Karpas-422 (cell line): Measurements from ENCODE around the gene AATK. TPM values are rescaled to one million over a fixed set of nuclear protein-coding genes. Genes with fewer than 3 reads are reported as not detected.

Source experiments
- DNase-seq: peaks from one replicate; pipeline ENCODE4 v3.0.0-alpha.2; 2015
- H2AFZ ChIP-seq: fragments of 200-600 bp; sonication (generic); 2 replicates; pipeline ENCODE4 v1.6.1; 2014; ENCODE audit warnings: antibody characterized with exemption, low read length, mixed read lengths
- H3K27ac ChIP-seq: fragments of 200-600 bp; sonication (generic); 2 replicates; pipeline ENCODE4 v1.5.1; 2014; ENCODE audit warnings: mild to moderate bottlenecking, low read length, moderate library complexity
- H3K27me3 ChIP-seq: fragments of 200-600 bp; sonication (generic); 2 replicates; pipeline ENCODE4 v1.6.1; 2014; ENCODE audit warnings: low read length, mixed read lengths
- H3K36me3 ChIP-seq: fragments of 200-600 bp; sonication (generic); 2 replicates; pipeline ENCODE4 v1.6.1; 2014; ENCODE audit warnings: low read length, mixed read lengths; ENCODE audit not compliant: insufficient read depth
- H3K4me1 ChIP-seq: fragments of 200-600 bp; sonication (generic); 2 replicates; pipeline ENCODE4 v1.6.1; 2014; ENCODE audit warnings: mild to moderate bottlenecking, low read length, mixed read lengths
- H3K4me2 ChIP-seq: fragments of 200-600 bp; sonication (generic); 2 replicates; pipeline ENCODE4 v1.6.1; 2014; ENCODE audit warnings: low read length, low read depth, mild to moderate bottlenecking; ENCODE audit not compliant: poor library complexity, severe bottlenecking
- H3K4me3 ChIP-seq: fragments of 200-600 bp; sonication (generic); 2 replicates; pipeline ENCODE4 v1.5.1; 2014; ENCODE audit warnings: mild to moderate bottlenecking, antibody characterized with exemption, low read length, mixed read lengths
- H3K79me2 ChIP-seq: fragments of 200-600 bp; sonication (generic); 2 replicates; pipeline ENCODE4 v1.6.1; 2014; ENCODE audit warnings: mild to moderate bottlenecking, low read length, mixed read lengths
- H3K9ac ChIP-seq: fragments of 200-600 bp; sonication (generic); 2 replicates; pipeline ENCODE4 v1.6.0; 2014; ENCODE audit warnings: low read length
- H3K9me2 ChIP-seq: fragments of 200-600 bp; sonication (generic), shearing (Covaris generic); replicated peaks from 2 replicates; pipeline ENCODE4 v1.6.0; 2014; ENCODE audit warnings: mild to moderate bottlenecking, low read length, moderate library complexity; ENCODE audit not compliant: insufficient read depth
- H3K9me3 ChIP-seq: fragments of 300-700, 200-600 bp; sonication (generic); 2 replicates; pipeline ENCODE4 v1.6.1; 2014; ENCODE audit warnings: low read length, mixed read lengths
- H4K20me1 ChIP-seq: fragments of 200-600 bp; sonication (generic); 2 replicates; pipeline ENCODE4 v1.6.1; 2014; ENCODE audit warnings: mild to moderate bottlenecking, antibody characterized with exemption, low read length, low read depth; ENCODE audit not compliant: insufficient read depth
- total RNA-seq: library from RNA; depleted of rRNA; stranded (reverse); fragments of >200 nt; shearing (Covaris generic); gene quantifications from 2 replicates; pipeline ENCODE4 v1.2.3, GENCODE V29; 2014; ENCODE audit warnings: low replicate concordance

Gene AATK
- total RNA-seq, 1 experiment from 2014 or later = not detected

- H4K20me1 ChIP-seq = no peaks in the 10 kb centered on the region
- H2AFZ ChIP-seq = no peak overlapping the region
- no peaks in the 10 kb centered on the region for H3K27me3 ChIP-seq
- H3K4me2 ChIP-seq = no peak overlapping the region
- no peaks in the 10 kb centered on the region for H3K9me2 ChIP-seq
- no peaks in the 10 kb centered on the region for H3K36me3 ChIP-seq
- no peak for DNase-seq
- H3K4me1 ChIP-seq = no peaks in the 10 kb centered on the region
- no peaks in the 10 kb centered on the region for H3K9me3 ChIP-seq
- H3K4me3 ChIP-seq = no peak overlapping the region
- H3K27ac ChIP-seq = no peak overlapping the region
- no peaks in the 10 kb centered on the region for H3K79me2 ChIP-seq
- H3K9ac ChIP-seq = no peak overlapping the region
Observed at GRCh38 chr17:81194225-81194760, 28.3 kb upstream of the AATK start.

GRCh38 chr17:81193470-81194224 lies 27.6 kb upstream of the AATK start:
- Histone ChIP-seq H3K4me1 (no peaks in the 10 kb centered on the region), H3K79me2 (no peaks in the 10 kb centered on the region), H3K4me2 (no peak overlapping the region), H3K27me3 (no peaks in the 10 kb centered on the region), H3K9me2 (no peaks in the 10 kb centered on the region), H3K9me3 (no peaks in the 10 kb centered on the region), H3K27ac (no peak overlapping the region), H2AFZ (no peak overlapping the region), H3K9ac (no peak overlapping the region), H3K4me3 (no peak overlapping the region), H3K36me3 (no peaks in the 10 kb centered on the region), H4K20me1 (no peaks in the 10 kb centered on the region)
- no peak for DNase-seq

GRCh38 chr17:81193051-81193410 lies 27.0 kb upstream of the AATK start:
- Histone ChIP-seq H3K79me2 (no peaks in the 10 kb centered on the region), H4K20me1 (no peaks in the 10 kb centered on the region), H3K4me1 (no peaks in the 10 kb centered on the region), H3K9me2 (no peaks in the 10 kb centered on the region), H3K27me3 (no peaks in the 10 kb centered on the region), H3K9me3 (no peaks in the 10 kb centered on the region), H3K36me3 (no peaks in the 10 kb centered on the region), H3K27ac (no peak overlapping the region), H3K9ac (no peak overlapping the region), H3K4me3 (no peak overlapping the region), H2AFZ (no peak overlapping the region), H3K4me2 (no peak overlapping the region)
- no peak for DNase-seq

GRCh38 chr17:81192386-81193050 lies 26.5 kb upstream of the AATK start:
- no peaks in the 10 kb centered on the region for H3K36me3 ChIP-seq
- H3K4me1 ChIP-seq = no peaks in the 10 kb centered on the region
- no peak overlapping the region for H3K4me3 ChIP-seq
- no peak overlapping the region for H3K27ac ChIP-seq
- H3K79me2 ChIP-seq = no peaks in the 10 kb centered on the region
- DNase-seq = no peak
- no peaks in the 10 kb centered on the region for H3K9me3 ChIP-seq
- no peaks in the 10 kb centered on the region for H3K27me3 ChIP-seq
- H3K4me2 ChIP-seq = no peak overlapping the region
- H3K9me2 ChIP-seq = no peaks in the 10 kb centered on the region
- H2AFZ ChIP-seq = no peak overlapping the region
- H3K9ac ChIP-seq = no peak overlapping the region
- H4K20me1 ChIP-seq = no peaks in the 10 kb centered on the region

GRCh38 chr17:81191646-81192045 lies 25.6 kb upstream of the AATK start:
- Histone ChIP-seq H3K27me3 (no peaks in the 10 kb centered on the region), H3K4me3 (no peak overlapping the region), H3K36me3 (no peaks in the 10 kb centered on the region), H3K79me2 (no peaks in the 10 kb centered on the region), H3K9ac (no peak overlapping the region), H3K4me1 (no peaks in the 10 kb centered on the region), H3K9me3 (no peaks in the 10 kb centered on the region), H3K9me2 (no peaks in the 10 kb centered on the region), H3K4me2 (no peak overlapping the region), H3K27ac (no peak overlapping the region), H2AFZ (no peak overlapping the region), H4K20me1 (no peaks in the 10 kb centered on the region)
- no peak for DNase-seq

GRCh38 chr17:81191116-81191515 lies 25.1 kb upstream of the AATK start:
- H3K9ac ChIP-seq = no peak overlapping the region
- no peaks in the 10 kb centered on the region for H3K79me2 ChIP-seq
- no peaks in the 10 kb centered on the region for H3K4me1 ChIP-seq
- no peaks in the 10 kb centered on the region for H4K20me1 ChIP-seq
- no peak overlapping the region for H3K27ac ChIP-seq
- DNase-seq = no peak
- no peak overlapping the region for H3K4me3 ChIP-seq
- no peaks in the 10 kb centered on the region for H3K27me3 ChIP-seq
- no peak overlapping the region for H2AFZ ChIP-seq
- H3K4me2 ChIP-seq = no peak overlapping the region
- no peaks in the 10 kb centered on the region for H3K36me3 ChIP-seq
- no peaks in the 10 kb centered on the region for H3K9me3 ChIP-seq
- no peaks in the 10 kb centered on the region for H3K9me2 ChIP-seq

GRCh38 chr17:81190591-81190990 lies 24.6 kb upstream of the AATK start:
- Histone ChIP-seq H3K79me2 (no peaks in the 10 kb centered on the region), H3K27me3 (no peaks in the 10 kb centered on the region), H3K4me2 (no peak overlapping the region), H2AFZ (no peak overlapping the region), H4K20me1 (no peaks in the 10 kb centered on the region), H3K9me2 (no peaks in the 10 kb centered on the region), H3K9ac (no peak overlapping the region), H3K9me3 (no peaks in the 10 kb centered on the region), H3K36me3 (no peaks in the 10 kb centered on the region), H3K4me3 (no peak overlapping the region), H3K27ac (no peak overlapping the region), H3K4me1 (no peaks in the 10 kb centered on the region)
- no peak for DNase-seq

- no peaks in the 10 kb centered on the region for H3K9me2 ChIP-seq
- no peak overlapping the region for H2AFZ ChIP-seq
- H4K20me1 ChIP-seq = no peaks in the 10 kb centered on the region
- H3K4me2 ChIP-seq = no peak overlapping the region
- H3K9me3 ChIP-seq = no peaks in the 10 kb centered on the region
- no peak overlapping the region for H3K4me3 ChIP-seq
- H3K4me1 ChIP-seq = no peaks in the 10 kb centered on the region
- no peaks in the 10 kb centered on the region for H3K27me3 ChIP-seq
- H3K27ac ChIP-seq = no peak overlapping the region
- no peaks in the 10 kb centered on the region for H3K36me3 ChIP-seq
- H3K79me2 ChIP-seq = no peaks in the 10 kb centered on the region
- DNase-seq = no peak
- H3K9ac ChIP-seq = no peak overlapping the region
Observed at GRCh38 chr17:81189670-81190530, 23.9 kb upstream of the AATK start.
